NCI-H2029 (cell line): ENCODE data around the gene GNG4.
A peak's percentile ranks its signal among the peaks of the same experiment; 100 is the strongest.
"Not testable (repeated sequence)": the region's sequence is repeated elsewhere in the genome, so short reads cannot be mapped to it uniquely, and the experiment has no call there.

Source experiments
- DNase-seq: peaks from one replicate; lab custom pipeline; 2025; lab: John Stamatoyannopoulos, UW

The GNG4 gene

DNA sequence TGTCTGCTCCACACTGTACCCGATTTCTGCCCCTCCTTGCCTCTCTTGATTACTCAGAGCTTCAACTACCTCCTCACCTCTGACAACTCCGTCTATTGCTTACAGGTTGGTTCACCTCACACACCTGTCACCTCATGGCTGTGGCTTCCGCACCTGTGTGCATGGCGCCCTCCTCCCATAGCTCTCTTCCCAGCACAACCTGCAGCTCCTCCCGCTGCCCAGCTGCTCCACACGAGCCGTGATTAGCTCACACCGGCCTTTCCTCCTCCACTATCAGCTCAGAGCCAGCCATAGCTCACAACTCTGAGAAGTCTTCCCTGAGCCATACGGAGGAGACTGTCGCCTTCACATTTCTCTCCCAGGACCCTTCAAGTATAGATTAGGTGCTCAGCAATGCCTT lies 67.5 kb downstream of the GNG4 start:
- no peak for DNase-seq

DNA sequence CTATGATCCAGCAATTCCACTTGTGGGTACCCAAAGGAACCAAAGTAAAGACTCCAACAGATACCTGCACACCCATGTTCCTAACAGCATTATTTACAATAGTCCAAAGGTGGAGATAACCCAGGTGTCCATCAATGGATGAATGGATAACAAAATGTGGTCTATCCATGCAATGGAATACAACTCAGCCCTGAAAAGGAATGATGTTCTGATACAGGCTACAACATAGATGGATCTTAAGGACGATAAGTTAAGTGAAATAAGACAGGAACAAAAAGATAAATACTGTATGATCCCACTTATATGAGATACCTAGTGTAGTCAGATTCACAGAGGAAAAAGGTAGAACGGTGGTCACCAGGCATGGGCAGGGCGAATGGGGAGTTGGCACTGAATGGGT lies 69.7 kb downstream of the GNG4 start:
- no peak for DNase-seq

DNA sequence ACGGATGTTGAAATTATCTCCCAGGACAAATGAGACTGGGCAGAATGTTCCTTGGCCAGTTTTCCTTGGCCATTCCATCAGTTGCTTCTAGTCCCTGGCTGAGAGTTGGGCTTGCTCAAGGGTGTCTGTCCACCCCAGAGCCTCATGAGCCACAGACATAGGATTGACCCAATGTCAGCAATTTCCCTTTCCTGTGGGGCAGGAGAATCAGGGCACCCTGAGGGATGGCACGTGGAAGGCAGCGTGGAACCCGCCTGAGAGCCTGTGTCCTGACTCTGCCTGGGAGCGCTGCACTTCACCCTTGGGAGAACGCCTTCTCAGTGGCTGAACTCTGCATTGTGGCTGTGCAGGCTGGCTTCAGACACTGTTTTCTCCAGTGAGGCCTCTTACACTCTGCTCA lies 74.0 kb downstream of the GNG4 start:
- no peak for DNase-seq

DNA sequence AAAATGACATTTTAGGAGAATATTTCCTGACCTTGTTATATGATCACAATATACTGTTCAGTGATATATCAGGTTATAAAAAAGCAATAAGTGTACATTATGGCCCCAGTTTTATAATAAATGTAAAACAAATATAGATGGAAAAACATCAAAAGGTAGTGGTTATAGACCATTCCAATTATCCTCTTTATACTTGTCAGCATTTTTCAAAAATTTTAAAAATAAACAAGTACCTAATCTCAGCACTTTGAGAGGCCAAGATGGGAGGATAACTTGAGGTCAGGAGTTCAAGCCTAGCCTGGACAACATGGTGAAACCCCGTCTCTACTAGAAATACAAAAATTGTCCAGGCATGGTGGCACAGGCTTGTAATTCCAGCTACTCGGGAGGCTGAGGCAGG lies 75.7 kb downstream of the GNG4 start:
- no peak for DNase-seq

DNA sequence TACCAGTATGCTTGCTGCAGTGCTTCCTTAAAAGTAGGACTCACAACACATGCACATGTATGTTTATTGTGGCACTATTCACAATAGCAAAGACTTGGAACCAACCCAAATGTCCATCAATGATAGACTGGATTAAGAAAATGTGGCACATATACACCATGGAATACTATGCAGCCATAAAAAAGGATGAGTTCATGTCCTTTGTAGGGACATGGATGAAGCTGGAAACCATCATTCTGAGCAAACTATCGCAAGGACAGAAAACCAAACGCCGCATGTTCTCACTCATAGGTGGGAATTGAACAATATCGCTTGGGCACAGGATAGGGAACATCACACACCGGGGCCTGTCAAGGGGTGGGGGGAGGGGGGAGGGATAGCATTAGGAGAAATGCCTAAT lies 76.6 kb downstream of the GNG4 start:
- not testable (repeated sequence) for DNase-seq

DNA sequence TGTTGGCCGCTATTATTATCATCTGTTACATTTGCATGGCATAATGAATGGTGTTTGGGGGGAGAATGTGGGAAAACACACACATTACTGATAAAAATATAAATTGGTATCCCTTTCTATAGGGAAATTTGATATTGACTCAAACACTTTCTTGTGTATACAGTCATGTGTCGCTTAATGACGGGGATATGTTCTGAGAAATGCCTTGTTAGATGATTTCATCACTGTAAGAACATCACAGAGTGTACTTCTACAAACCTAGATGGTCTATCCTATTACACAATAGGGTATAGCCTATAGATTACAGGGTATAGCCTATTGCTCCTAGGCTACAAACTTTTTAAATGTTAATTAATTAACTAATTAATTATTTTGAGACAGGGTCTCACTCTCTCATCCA lies 78.1 kb downstream of the GNG4 start:
- DNase-seq: no peak

DNA sequence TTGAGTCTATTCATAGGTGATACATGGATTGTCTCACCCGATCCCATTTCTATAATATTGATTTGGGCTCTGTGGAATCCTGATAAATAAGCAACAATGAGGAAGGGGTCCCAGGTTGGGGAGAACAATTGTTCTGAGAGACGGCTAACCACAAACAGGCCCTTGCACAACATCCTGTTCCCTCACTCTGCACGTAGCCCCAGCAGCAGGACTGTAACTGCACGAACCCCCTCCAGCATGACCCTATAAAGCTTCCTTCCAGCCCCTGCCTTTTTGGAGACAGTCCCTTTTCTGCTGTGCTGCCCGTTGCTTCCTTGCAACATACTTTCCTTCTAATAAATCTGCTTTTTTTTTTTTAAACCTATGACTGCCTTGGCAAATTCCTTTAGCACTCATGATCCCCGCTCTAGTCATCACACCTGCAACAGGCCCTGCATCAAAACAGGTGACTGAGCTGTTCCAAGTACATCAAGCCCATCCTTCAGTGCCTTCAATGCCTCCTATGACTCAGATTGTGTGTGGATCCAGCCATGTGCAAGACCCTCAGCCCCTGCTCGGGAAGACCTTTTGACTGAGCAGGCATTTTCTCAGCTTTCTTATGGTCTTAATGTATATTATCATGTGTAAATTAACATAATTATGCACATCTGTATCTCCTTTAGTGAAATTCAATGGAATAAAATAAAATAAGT lies 81.6 kb downstream of the GNG4 start:
- no peak for DNase-seq

DNA sequence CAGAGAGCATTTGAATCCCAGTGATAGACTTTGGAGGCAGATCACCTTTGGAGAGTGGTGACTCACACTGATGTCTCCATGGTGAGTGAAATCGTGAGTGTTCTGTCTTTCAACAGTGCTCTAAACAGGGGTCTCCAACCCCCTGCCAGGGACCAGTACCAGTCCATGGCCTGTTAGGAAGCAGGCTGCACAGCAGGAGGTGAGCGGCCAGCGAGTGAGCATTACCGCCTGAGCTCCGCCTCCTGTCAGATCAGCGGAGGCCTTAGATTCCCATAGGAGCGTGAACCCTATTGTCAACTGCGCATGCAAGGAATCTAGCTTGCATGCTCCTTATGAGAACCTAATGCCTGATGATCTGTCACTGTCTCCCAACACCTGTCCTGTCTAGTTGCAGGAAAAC lies 83.5 kb downstream of the GNG4 start:
- DNase-seq: no peak

DNA sequence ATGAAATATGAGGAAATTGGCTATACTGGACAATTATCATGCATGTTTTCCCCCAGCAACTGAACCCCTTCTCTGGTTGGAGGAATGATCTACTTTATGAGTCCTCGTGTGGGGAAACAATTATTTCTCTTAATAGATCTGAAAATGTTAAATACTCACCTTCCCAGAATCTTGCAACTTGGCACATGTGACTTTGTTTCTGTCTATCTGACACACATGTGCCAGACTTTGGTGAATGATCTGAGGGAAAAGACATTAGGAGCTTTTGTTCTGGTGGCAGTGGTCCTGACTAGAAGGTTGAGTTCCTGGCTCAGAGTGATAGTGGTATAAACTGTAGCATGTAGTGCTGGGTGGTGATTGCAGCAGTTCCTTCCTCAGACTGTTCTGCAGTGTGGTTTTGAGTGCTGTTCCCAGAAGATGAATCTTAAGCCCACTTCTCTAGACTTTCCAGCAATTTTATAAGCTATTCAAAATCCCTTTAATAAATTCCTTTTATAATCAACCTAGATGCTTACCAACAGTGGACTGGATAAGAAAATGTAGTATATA lies 86.0 kb downstream of the GNG4 start:
- DNase-seq: no peak

DNA sequence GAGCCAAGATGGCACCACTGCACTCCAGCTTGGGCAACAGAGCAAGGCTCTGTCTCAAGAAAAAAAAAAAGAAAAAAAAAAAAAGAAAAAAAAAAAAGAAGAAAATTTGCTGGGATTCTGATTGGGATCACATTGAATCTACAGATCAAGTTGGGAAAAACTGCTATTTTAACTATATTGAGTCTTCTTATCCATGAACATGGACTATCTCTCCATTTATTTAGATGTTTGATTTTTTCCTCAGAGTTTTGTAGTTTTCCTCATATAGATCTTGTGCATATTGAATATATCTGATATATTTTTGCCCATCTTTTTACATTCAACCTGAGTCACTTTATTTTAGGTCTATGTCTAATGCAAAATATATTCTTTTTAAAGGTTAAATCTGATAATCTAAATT lies 87.0 kb downstream of the GNG4 start:
- no peak for DNase-seq

DNA sequence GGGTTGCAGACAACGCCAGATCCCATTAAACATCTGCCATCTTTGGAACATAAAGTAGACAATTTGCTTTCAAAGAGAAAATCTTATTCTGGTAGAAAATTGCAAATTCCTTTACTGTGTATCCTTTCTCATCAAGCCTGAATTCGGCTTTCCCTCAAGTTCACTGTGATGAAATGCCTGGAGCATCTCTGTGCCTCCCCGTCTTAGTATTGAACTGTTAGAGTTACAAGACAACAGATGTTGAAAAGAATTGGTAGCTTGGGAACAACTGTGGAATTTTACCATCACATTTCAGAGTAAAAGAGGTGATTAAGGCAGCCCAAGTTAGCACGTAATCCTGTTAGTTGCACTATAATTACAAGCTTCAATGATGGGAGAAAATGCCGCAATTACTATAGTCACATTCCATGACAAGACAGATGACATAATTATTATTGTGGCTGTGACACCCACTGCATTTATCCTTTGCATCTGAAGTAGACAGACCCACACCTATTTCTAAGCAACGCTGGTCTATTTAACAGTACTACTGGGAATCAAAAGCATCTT lies 90.9 kb downstream of the GNG4 start:
- no peak for DNase-seq

DNA sequence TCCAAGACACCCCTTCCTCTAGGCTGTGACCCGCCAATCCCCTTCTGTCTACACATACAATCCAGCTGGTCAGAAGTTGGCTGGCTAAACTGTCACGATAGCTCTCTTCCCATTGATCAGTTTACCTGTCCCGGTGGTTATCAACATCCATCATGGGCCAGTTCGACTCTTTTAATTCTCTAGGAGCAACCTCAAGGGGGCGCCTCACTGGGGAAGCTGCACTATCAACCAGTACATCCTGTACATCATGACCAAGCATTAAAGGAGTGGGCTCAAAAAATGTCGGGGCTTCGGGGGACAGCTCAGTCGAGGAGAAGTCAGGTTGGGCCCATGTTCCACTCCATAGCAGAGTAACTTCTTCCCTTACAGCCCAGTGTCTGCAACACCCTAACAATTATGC lies 92.1 kb downstream of the GNG4 start:
- DNase-seq: no peak

DNA sequence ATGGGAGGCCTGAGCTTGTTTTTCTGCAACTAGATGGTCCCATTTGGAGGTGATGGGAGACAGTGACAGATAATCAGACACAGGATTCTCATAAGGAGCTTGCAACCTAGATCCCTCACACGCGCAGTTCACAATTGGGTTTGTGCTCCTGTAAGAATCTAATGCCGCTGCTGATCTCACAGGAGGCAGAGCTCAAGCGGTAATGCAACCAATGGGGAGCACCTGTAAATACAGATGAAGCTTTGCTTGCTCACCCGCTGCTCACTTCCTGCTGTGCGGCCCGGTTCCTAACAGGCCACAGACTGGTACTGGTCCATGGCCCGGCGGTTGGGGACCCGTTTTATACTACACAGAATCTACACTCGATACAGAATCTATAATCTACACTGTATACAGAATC lies 92.8 kb downstream of the GNG4 start:
- DNase-seq: no peak

DNA sequence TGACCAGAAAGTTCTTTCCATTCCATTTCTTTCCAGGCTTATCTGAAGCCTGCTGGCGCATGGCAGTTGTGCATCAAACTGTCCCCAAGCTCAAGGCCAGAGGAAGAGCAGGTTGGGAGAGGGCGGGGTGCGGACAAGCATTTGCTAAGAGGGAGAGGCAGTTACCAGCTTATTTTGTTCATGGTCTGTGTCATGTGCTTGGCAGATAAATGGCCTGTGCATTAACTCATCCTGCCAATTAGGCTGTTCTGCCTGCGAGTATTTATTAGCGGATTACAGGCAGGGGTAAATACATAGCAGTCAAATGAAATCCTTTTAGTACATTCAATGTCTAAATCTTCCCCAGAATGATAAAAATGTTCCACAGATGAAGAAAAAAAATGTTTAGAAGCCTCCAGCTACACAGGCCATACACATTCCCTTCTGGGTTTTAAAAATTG lies 96.5 kb downstream of the GNG4 start:
- DNase-seq: no peak

DNA sequence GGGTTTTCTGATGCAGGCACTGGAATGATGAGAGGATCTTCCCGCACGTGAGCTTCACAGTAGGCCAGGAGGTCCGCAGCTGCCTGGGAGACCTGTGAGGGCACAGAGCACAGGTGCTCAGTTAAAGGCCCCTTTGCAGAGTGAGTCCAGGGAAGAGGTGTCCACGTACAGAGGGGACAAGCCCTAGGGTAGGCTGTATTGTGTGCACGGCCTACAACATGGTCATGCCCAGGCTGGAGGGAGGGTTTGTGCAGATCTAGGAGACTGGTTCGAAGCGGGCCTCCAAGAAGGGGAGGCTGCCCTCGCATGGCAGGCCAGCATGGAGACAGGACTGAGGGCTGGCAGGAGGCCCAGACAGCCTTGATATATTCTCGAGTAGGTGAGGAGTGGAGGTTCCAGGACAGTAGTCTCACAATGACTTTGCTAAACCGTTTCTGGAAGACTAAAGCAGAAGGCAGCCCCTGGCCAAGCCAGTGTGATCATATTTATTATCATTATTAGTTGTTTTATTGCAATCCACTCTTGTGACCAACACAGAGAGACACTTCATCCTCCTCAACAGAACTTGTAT lies 97.4 kb downstream of the GNG4 start:
- DNase-seq: peak; percentile 53

DNA sequence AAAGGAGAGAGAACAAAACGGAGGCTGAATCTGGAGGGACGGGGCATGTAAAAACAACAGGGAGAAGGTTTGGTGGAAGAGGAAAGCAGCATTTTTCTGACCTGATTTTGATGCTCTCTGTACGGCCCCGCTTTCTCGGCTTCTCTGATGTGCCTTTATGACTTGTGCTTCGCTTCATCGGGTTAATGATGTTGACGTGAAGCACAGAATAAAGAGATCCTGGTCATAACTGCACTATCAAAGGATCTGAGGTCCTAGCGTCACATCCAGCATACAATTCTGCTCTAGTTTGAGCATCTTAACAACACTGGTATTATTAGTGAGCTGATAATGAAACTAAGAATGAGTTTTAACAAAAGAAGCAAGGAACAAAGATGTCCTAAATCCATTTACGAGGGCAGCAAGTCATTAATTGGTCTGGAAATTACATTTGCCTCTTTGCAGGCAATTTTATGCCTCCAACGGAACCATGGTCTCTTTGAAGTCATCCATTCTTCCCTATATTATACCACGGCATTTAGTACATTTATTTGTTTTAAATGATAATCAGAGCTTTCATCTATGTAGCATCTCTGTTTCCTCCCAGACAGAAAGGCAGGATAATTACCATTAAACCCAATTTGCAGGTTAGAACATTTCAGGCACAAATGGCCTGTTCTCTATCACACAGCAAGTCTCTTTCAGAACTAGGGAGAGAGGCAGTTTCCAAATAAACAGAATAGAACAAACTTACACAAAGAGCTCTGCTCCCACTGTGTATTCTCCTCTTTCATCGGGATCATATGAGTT lies 100.0 kb downstream of the GNG4 start:
- DNase-seq: no peak

DNA sequence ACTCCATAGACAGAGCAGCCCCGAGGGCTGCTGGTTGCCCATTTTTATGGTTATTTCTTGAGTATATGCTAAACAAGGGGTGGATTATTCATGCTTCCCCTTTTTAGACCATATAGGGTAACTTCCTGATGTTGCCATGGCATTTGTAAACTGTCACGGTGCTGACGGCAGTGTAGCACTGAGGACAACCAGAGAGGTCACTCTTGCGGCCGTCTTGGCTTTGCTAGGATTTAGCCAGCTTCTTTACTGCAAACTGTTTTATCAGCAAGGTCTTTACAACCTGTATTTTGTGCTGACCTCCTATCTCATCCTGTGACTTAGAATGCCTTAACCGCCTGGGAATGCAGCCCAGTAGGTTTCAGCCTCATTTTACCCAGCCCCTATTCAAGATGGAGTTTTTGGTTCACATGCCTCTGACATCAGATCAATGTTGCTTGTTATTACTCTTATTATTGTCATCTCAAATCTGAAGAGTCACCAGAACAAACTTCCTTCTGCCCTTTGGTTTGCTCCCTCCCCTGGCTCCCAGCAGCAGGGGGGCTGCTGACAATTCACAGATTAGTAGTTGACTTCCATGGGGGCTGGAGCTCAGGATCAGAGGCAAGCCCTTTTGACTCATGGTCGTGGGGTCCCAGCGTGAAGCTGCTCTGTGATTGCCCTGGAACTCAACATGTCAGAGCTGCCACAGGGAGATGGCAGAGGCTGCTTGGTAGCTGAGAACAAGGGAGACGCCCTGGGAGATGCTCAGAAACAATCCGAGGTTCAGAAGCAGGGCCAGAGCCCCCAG lies 103.0 kb downstream of the GNG4 start:
- DNase-seq: not testable (repeated sequence)

DNA sequence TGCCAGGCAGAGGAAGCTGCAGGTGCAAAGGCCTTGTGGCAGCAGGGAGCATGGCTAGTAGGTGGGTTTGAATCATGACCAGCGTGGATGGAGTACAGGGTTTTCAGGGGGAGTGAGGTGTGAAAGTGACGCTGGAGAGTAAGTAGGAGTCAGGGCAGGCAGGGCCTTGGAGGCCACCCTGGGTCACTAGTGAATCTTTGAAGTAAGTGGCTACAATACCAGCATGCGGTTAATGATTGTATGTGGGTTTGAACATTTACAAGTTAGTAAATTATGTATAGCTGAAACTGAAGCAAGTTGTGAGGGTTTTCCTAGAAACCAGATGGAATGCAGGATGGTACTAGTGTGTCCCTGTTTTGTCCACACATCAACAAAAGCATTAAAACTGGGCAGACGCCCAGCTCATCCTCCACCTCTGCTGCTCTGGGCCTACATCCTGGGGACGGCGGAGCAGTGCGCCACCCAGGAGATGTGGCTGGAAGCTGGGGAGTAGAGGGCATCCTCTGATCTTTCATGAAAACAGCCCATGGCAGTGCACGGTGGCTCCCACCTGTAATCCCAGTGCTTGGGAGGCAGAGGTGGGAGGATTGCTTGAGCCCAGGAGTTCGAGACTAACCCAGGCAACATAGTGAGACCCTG lies 104.2 kb downstream of the GNG4 start:
- no peak for DNase-seq

DNA sequence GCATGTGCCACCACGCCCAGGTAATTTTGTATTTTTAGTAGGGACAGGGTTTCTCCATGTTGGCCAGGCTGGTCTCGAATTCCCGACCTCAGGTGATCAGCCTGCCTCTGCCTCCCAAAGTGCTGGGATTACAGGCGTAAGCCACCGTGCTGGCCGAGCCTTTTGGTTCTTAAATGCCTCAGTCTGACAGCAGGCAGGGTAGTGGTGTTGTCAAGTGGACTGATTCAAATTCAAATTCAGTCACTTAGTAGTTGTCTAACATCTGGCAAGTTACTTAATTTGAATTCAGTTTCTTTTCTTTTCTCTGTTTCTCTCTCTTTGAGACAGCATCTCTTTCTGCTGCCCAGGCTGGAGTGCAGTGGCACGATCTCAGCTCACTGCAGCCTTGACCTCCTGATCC lies 106.7 kb downstream of the GNG4 start:
- not testable (repeated sequence) for DNase-seq

DNA sequence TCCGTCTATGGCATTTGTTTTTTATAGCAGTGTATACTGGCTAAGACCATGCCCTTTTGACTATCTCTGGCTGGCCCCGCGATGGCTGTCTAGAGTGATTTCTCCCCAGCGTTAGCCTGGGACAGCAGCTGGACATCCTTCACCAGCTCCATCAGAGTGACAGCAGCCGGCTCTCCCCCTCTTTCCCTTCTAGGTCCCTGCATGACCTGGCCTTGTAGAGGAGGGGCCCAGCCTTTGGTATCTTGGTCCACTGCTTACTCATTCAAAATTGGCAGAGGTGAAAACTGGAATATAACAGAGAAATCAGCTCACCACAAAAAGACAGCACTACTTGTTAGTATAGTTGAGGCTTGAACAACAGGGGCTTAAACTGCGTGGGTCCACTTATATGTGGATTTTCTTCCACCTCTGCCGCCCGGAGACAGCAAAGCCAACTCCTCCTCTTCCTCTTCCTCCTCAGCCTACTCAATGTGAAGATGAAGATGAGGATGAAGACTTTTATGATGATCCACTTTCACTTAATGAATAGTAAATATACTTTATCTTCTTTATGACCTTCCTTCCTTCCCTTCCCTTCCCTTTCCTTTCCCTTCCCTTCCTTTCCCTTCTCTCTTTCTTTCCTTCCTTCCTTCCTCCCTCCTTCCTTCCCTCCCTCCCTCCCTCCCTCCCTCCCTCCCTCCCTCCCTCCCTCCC lies 116.0 kb downstream of the GNG4 start:
- no peak for DNase-seq

DNA sequence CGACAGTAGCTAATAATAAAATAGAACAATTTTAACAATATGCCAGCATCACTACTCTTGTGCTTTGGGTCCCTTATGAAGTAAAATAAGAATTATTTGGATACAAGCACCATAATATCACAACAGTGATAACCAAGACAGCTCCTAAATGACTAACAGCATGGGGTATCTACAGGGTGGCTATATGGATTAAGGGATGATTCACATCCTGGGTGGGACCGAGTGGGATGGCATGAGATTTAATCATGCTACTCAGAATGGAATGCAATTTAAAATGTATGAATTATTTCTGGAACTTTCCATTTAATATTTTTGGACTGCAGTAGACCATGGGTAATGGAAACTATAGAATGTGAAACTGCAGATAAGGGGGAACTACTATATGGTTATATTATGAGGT lies 117.2 kb downstream of the GNG4 start:
- DNase-seq: no peak
